Mesendoderm (in vitro differentiated cells): Measurements from ENCODE around the gene ATRN.
"Not testable (repeated sequence)": the region's sequence is repeated elsewhere in the genome, so short reads cannot be mapped to it uniquely, and the experiment has no call there.

Source experiments
- DNase-seq: peaks from one replicate; pipeline ENCODE4 v3.0.0; 2013
- H2AK5ac ChIP-seq: 2 replicates; pipeline ENCODE4 v1.6.1; 2013; ENCODE audit warnings: low read length, inconsistent platforms
- H2BK120ac ChIP-seq: 2 replicates; pipeline ENCODE4 v1.6.1; 2013; ENCODE audit warnings: low read depth, mild to moderate bottlenecking, low read length, moderate library complexity, mixed read lengths
- H2BK15ac ChIP-seq: replicated peaks from 2 replicates; pipeline ENCODE4 v1.6.1; 2013; ENCODE audit warnings: low read depth, mild to moderate bottlenecking, moderate library complexity
- H2BK5ac ChIP-seq: 2 replicates; pipeline ENCODE4 v1.6.1; 2013; ENCODE audit warnings: low read length, inconsistent platforms
- H3K18ac ChIP-seq: 2 replicates; pipeline ENCODE4 v1.6.1; 2013; ENCODE audit warnings: mild to moderate bottlenecking, low read length, mixed read lengths
- H3K23ac ChIP-seq: one replicate; pipeline ENCODE4 v1.6.1; 2013; ENCODE audit warnings: low read length
- H3K27ac ChIP-seq: 2 replicates; pipeline ENCODE4 v1.5.1; 2013; ENCODE audit warnings: low read depth, mild to moderate bottlenecking, inconsistent platforms, low read length, moderate library complexity
- H3K27me3 ChIP-seq: 2 replicates; pipeline ENCODE4 v1.6.1; 2013; ENCODE audit warnings: low read length, control low read depth, mild to moderate bottlenecking, inconsistent platforms; ENCODE audit not compliant: insufficient read depth, poor library complexity
- H3K36me3 ChIP-seq: 2 replicates; pipeline ENCODE4 v1.6.1; 2013; ENCODE audit warnings: low read length, inconsistent platforms; ENCODE audit not compliant: control insufficient read depth, insufficient read depth
- H3K4ac ChIP-seq: one replicate; pipeline ENCODE4 v1.6.1; 2013; ENCODE audit warnings: low read depth, mild to moderate bottlenecking, low read length, moderate library complexity
- H3K4me1 ChIP-seq: 2 replicates; pipeline ENCODE4 v1.6.1; 2013; ENCODE audit warnings: low read depth, low read length, inconsistent platforms; ENCODE audit not compliant: control insufficient read depth
- H3K4me2 ChIP-seq: 2 replicates; pipeline ENCODE4 v1.6.1; 2013; ENCODE audit warnings: low read length
- H3K4me3 ChIP-seq: 2 replicates; pipeline ENCODE4 v1.5.1; 2013; ENCODE audit warnings: mild to moderate bottlenecking, low read length
- H3K56ac ChIP-seq: one replicate; pipeline ENCODE4 v1.6.1; 2013; ENCODE audit warnings: low read length
- H3K79me1 ChIP-seq: 2 replicates; pipeline ENCODE4 v1.6.1; 2013; ENCODE audit warnings: low read length, inconsistent platforms
- H3K79me2 ChIP-seq: 2 replicates; pipeline ENCODE4 v1.6.1; 2013; ENCODE audit warnings: mild to moderate bottlenecking, low read length; ENCODE audit not compliant: control insufficient read depth, insufficient read depth
- H3K9ac ChIP-seq: 2 replicates; pipeline ENCODE4 v1.6.1; 2013; ENCODE audit warnings: low read length, inconsistent platforms
- H4K5ac ChIP-seq: one replicate; pipeline ENCODE4 v1.6.1; 2013; ENCODE audit warnings: low read length
- H4K8ac ChIP-seq: one replicate; pipeline ENCODE4 v1.6.1; 2013; ENCODE audit warnings: low read depth, mild to moderate bottlenecking, control low read depth, low read length, moderate library complexity
- WGBS: extraction: QIAGEN DNeasy Blood & Tissue Kit; methylation state at CpG from one replicate; pipeline ENCODE4 v1.1.7; 2013; ENCODE audit warnings: low lambda C conversion rate, missing lambda C conversion rate; ENCODE audit not compliant: insufficient coverage; ENCODE audit errors: extremely low coverage; 5-methylcytosine and 5-hydroxymethylcytosine counted together

The ATRN gene

DNA sequence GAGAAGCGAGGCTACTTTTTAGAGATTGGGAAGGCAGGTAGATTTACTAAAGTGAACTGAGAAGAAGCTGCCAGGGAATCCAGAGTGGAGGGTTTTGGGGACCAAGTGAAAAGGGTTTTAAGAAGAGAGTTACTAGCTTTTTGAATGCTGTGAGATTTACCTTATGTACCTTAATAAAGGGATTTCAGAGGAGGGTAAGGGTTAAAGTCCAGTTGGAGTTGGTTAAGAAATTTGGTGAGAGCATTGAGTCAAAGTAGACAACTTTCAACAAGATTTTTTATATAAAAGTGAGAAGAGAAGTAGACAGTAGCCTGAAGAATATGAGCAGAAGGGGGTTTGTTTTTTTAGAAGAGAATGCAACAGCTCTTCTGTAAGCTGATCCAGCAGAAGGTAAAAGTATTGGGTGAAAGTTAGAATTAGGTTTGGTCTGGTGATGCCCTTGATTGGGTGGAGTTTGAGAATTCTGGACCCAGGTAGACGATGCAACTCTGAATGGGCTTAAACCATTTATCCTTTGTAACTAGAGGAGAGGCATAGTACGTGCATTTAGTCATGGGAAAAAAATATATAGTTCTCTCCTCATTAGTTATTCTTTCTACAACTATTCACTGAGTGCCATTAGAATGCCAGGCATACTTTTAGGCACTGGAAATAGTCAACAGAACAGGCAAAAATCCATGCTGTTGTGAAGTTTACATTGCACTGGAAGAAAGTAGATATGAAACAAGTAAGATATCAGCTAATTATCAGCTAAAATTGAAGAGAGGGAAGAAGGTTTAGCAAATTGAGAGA, 44.8 kb downstream of the ATRN start:
- Histone ChIP-seq H3K4me3 (no peak overlapping the region), H2BK5ac (no peak overlapping the region), H3K79me2 (no peaks in the 10 kb centered on the region), H3K4me2 (no peak overlapping the region), H2AK5ac (no peak overlapping the region), H3K27ac (no peak overlapping the region), H3K18ac (no peak overlapping the region), H3K23ac (no peak overlapping the region), H3K36me3 (no peaks in the 10 kb centered on the region), H3K4ac (no peak overlapping the region), H2BK15ac (no peak overlapping the region), H3K9ac (no peak overlapping the region), H4K8ac (no peak overlapping the region), H2BK120ac (no peak overlapping the region), H3K27me3 (no peaks in the 10 kb centered on the region), H4K5ac (no peak overlapping the region), H3K79me1 (no peaks in the 10 kb centered on the region), H3K4me1 (no peaks in the 10 kb centered on the region), H3K56ac (no peak overlapping the region)
- no peak for DNase-seq
- no CpG with 5 or more reads among the region's 3 CpGs for whole genome bisulfite sequencing

DNA sequence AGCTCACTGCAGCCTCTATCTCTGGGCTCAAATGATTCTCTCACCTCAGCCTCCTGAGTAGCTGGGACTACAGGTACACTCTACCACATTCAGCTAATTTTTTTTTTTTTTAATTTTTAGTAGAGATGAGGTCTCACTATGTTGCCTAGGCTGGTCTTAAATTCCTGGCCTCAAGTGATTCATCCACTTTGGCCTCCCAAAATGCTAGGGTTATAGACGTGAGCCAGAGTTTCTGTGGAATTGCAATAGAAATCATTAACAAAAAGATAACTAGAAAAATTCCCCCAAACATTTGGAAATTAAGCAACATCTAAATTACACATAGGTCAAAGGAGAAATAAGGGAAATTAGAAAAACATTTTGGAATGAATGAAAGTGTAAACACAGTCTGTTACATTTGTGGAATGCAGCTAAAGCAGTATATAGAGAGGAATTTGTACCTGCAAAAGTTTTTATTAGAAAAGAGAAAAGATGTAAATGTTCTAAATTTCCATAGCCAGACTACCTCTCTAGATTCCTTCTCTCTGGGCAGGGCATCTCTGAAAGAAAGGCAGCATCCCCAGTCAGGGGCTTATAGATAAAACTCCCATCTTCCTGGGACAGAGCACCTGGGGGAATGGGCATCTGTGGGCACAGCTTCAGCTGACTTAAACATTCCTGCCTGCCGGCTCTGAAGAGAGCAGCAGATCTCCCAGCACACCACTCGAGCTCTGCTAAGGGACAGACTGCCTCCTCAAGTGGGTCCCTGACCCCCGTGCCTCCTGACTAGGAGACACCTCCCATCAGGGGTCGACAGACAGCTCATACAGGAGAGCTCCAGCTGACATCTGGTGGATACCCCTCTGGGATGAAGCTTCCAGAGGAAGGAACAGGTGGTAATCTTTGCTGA, 51.3 kb downstream of the ATRN start:
- Histone ChIP-seq H3K79me1 (no peaks in the 10 kb centered on the region), H3K36me3 (no peaks in the 10 kb centered on the region), H4K5ac (no peak overlapping the region), H3K27ac (no peak overlapping the region), H3K79me2 (no peaks in the 10 kb centered on the region), H3K4me3 (no peak overlapping the region), H3K18ac (no peak overlapping the region), H2AK5ac (no peak overlapping the region), H3K4me2 (no peak overlapping the region), H3K56ac (no peak overlapping the region), H3K9ac (no peak overlapping the region), H2BK120ac (no peak overlapping the region), H3K27me3 (no peaks in the 10 kb centered on the region), H2BK15ac (no peak overlapping the region), H3K23ac (no peak overlapping the region), H3K4me1 (no peaks in the 10 kb centered on the region), H3K4ac (no peak overlapping the region), H2BK5ac (no peak overlapping the region), H4K8ac (no peak overlapping the region)
- no CpG with 5 or more reads among the region's 5 CpGs for WGBS
- DNase-seq, result no peak

GRCh38 chr20:3524696-3525095, 53.9 kb downstream of the ATRN start:
- no CpG with 5 or more reads among the region's 5 CpGs for WGBS
- H2AK5ac ChIP-seq, H3K23ac ChIP-seq, H2BK5ac ChIP-seq, H3K4me2 ChIP-seq, H3K4me1 ChIP-seq, H3K18ac ChIP-seq, H3K27ac ChIP-seq, DNase-seq, H3K79me2 ChIP-seq, H2BK15ac ChIP-seq, H3K36me3 ChIP-seq, H3K27me3 ChIP-seq, H3K4ac ChIP-seq, H4K8ac ChIP-seq, H2BK120ac ChIP-seq, H3K4me3 ChIP-seq, H3K56ac ChIP-seq, H4K5ac ChIP-seq, H3K9ac ChIP-seq, H3K79me1 ChIP-seq: not testable (repeated sequence)

DNA sequence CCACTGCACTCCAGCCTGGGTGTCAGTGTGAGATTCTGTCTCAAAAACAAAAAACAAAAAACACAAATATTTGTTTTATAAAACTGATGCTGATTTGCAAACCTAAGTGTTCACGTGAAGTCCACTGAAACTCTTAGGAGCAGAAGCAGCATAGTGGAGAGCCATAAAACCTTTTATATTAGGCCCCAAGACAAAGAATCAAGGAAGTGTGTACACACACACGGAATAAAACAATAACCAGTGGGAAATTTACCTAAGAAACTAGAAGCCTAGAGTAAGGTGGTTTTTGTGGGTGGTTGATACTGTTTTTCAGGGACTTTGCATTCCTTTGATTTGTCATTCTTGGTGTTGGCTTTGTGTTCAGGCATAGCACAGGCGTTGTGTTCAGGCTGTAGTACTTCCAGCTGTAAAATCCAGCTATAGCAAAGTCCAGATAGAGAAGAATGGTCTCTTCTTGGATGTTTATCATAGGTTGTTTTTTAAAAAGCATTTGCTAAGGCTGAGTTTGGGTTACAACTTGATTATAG, 61.3 kb downstream of the ATRN start:
- no peak overlapping the region for H3K56ac ChIP-seq
- H3K79me2 ChIP-seq, result no peaks in the 10 kb centered on the region
- H3K36me3 ChIP-seq, result no peaks in the 10 kb centered on the region
- no peak overlapping the region for H2BK5ac ChIP-seq
- H3K4me3 ChIP-seq, result no peak overlapping the region
- H3K27ac ChIP-seq, result no peak overlapping the region
- no peak overlapping the region for H2BK120ac ChIP-seq
- H3K4me2 ChIP-seq, result no peak overlapping the region
- H2AK5ac ChIP-seq, result no peak overlapping the region
- H3K18ac ChIP-seq, result no peak overlapping the region
- H3K27me3 ChIP-seq, result no peaks in the 10 kb centered on the region
- H3K4ac ChIP-seq, result no peak overlapping the region
- DNase-seq, result no peak
- H3K79me1 ChIP-seq, result peaks cover 1% of the 10 kb centered on the region
- no peak overlapping the region for H4K5ac ChIP-seq
- no peak overlapping the region for H3K9ac ChIP-seq
- no peaks in the 10 kb centered on the region for H3K4me1 ChIP-seq
- H4K8ac ChIP-seq, result no peak overlapping the region
- H2BK15ac ChIP-seq, result no peak overlapping the region
- H3K23ac ChIP-seq, result no peak overlapping the region
- WGBS, result no CpG with 5 or more reads among the region's 3 CpGs

GRCh38 chr20:3537733-3538132, 66.9 kb downstream of the ATRN start:
- not testable (repeated sequence) for H3K56ac ChIP-seq, DNase-seq, H2AK5ac ChIP-seq, H3K4me3 ChIP-seq, H3K36me3 ChIP-seq, H3K9ac ChIP-seq, H2BK5ac ChIP-seq, H3K79me1 ChIP-seq, H3K4me2 ChIP-seq, H3K18ac ChIP-seq, H2BK120ac ChIP-seq, H3K27ac ChIP-seq, H3K4me1 ChIP-seq, H3K27me3 ChIP-seq, H2BK15ac ChIP-seq, H3K23ac ChIP-seq, H3K4ac ChIP-seq, H4K5ac ChIP-seq, H3K79me2 ChIP-seq, H4K8ac ChIP-seq
- WGBS, result no CpG with 5 or more reads among the region's 1 CpG
